ENCODE results near the gene HNRNPUL2.

- no peak for TF ChIP-seq POLR2AphosphoS5 (IDR thresholded peaks at IDR 0.05; ENCODE audit: low read depth, low read length)
- no peak for TF ChIP-seq CTCF (IDR thresholded peaks at IDR 0.05)
- no peak for TF ChIP-seq TCF7L2 (IDR thresholded peaks at IDR 0.05; ENCODE audit: low read depth, low read length)
- TF ChIP-seq REST (IDR thresholded peaks at IDR 0.05; ENCODE audit: insufficient read depth in 1 of 2, low read depth in 2 of 2, low read length in 1 of 2): no peak
These were observed 564 bp upstream of the HNRNPUL2 start for GRCh38 chr11:62727872-62728170.
